Body of pancreas (tissue), 4 donors: ENCODE measurements around the gene C11orf91. TPM values are rescaled to one million over a fixed set of nuclear protein-coding genes. Genes with fewer than 3 reads are reported as not detected.

Experiments
- ATAC-seq: fragments of 150-250 bp; one replicate; pipeline ENCODE4 v1.9.1; 2016
- DNase-seq, 4 donors: peaks; one replicate each; pipeline ENCODE4 v3.0.0-alpha.2; 2019
- H3K27ac ChIP-seq, 4 donors: fragments of 200-600 bp; sonication (generic); 1 replicate in 3 of 4; 2 replicates in 1 of 4; pipeline versions ENCODE4 v1.5.1 to v1.6.1; 2016 to 2019; ENCODE audit warnings: mild to moderate bottlenecking in 1 of 4, mixed read lengths in 1 of 4, moderate library complexity in 1 of 4
- H3K27me3 ChIP-seq, 2 donors: fragments of 200-600 bp; sonication (generic); one replicate each; pipeline ENCODE4 v1.6.0; 2016; ENCODE audit warnings: mild to moderate bottlenecking in 1 of 2
- H3K36me3 ChIP-seq, 2 donors: fragments of 200-600 bp; sonication (generic); replicated peaks in 1 of 2; 2 replicates each; pipeline ENCODE4 v1.5.1; 2016; ENCODE audit warnings: low read depth in 2 of 2; ENCODE audit not compliant: insufficient read depth in 1 of 2
- H3K4me1 ChIP-seq: fragments of 200-600 bp; sonication (generic); one replicate; pipeline ENCODE4 v1.6.0; 2016
- H3K4me3 ChIP-seq, 2 donors: fragments of 200-600 bp; sonication (generic); 1 replicate in 1 of 2; 2 replicates in 1 of 2; pipeline ENCODE4 v1.5.1; 2016 to 2019
- H3K9me3 ChIP-seq, 3 donors: fragments of 200-600 bp; sonication (generic); 1 replicate in 2 of 3; 2 replicates in 1 of 3; pipeline ENCODE4 v1.5.1; 2016
- POLR2A ChIP-seq, 3 donors: fragments of 450-650 bp; IDR thresholded peaks; one replicate each; pipeline ENCODE4 v1.6.1; 2016; ENCODE audit warnings: antibody characterized with exemption in 3 of 3, mild to moderate bottlenecking in 2 of 3
- WGBS, 2 donors: methylation state at CpG; one replicate each; pipeline ENCODE4 v1.1.5; 2017; 5-methylcytosine and 5-hydroxymethylcytosine counted together
- intact Hi-C: fragments of 100-400 bp; cut with DNase I; formaldehyde crosslinking; loops from one replicate; pipeline ENCODE4 v1.15.1; 2023
- total RNA-seq, 2 donors: library from RNA; depleted of rRNA; stranded (reverse); fragments of >200 nt; gene quantifications; one replicate each; pipeline ENCODE4 v1.1.0, GENCODE V29; 2016
- TF ChIP-seq, protein P1 (sequence below), 7 experiments: fragments of 450-650 bp in 4 of 7; fragments of 200-600 bp in 3 of 7; sonication (generic) in 3 of 7; IDR thresholded peaks; one replicate each; pipeline ENCODE4 v1.5.1; 2016 to 2019; ENCODE audit warnings: antibody characterized with exemption in 7 of 7

C11orf91 gene
- total RNA-seq, 2 donors from 2014 or later: not detected

DNA sequence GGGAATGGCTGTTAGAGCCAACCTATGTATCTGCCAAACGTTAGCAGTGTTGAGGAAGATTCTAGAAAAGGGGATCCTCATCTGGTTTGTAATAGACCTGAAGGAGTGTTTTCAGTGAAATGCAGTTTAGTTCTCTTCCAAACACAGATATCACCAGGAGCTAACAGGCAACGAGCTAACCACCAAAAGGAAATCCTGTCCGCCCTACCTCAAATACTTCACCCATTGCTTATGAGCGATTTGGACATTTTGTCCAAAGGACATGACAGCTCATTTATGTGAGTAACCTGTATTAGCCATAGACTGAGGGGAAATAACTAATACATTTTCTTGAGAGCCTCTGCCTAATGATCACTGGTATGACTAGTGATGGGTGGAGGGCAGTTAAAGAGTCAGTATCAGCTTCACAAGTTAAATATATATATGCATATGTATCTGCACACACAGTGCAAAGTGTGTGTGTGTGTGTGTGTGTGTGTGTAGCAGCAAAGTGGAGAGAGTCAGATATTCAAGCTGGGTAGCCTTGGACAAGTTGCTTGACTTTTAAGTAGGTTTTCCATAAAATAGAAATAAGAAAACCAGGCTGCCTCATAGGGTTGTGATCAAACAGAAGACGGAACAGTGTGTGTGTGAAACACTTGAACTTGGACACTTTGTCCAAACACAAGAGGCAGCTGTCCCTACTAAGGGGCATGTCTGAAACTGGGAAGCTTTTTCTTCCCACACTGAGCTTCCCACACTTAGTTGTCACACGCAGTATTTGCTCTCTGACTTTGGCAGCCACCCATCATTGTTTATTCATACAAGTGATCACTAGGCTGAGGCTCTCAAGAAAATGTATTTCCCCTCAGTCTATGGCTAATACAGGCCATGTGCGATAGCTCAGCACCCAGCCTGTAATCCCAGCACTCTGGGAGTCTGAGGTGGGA, 940 bp upstream of the C11orf91 start:
- 8 to 13% methylated on average over 7 of the region's 7 CpGs for WGBS, 2 donors
- intact Hi-C loops: no loop called here
- peaks cover 74% of the 10 kb centered on the region for H3K4me1 ChIP-seq
- no peaks in the 10 kb centered on the region for H3K27me3 ChIP-seq
- no peaks in the 10 kb centered on the region for H3K36me3 ChIP-seq
- peak overlapping the region; percentile 78 to 88 (median 81) for H3K27ac ChIP-seq
- TF ChIP-seq, protein P1, sequence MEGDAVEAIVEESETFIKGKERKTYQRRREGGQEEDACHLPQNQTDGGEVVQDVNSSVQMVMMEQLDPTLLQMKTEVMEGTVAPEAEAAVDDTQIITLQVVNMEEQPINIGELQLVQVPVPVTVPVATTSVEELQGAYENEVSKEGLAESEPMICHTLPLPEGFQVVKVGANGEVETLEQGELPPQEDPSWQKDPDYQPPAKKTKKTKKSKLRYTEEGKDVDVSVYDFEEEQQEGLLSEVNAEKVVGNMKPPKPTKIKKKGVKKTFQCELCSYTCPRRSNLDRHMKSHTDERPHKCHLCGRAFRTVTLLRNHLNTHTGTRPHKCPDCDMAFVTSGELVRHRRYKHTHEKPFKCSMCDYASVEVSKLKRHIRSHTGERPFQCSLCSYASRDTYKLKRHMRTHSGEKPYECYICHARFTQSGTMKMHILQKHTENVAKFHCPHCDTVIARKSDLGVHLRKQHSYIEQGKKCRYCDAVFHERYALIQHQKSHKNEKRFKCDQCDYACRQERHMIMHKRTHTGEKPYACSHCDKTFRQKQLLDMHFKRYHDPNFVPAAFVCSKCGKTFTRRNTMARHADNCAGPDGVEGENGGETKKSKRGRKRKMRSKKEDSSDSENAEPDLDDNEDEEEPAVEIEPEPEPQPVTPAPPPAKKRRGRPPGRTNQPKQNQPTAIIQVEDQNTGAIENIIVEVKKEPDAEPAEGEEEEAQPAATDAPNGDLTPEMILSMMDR (IDR thresholded peaks at IDR 0.05): no peak
- TF ChIP-seq POLR2A (IDR thresholded peaks at IDR 0.05): peak in 1 of 3 donors; percentile 18
- no peaks in the 10 kb centered on the region for H3K9me3 ChIP-seq
- peak; percentile 13 for ATAC-seq
- DNase-seq: peak in 3 of 4 donors; percentile 39 to 54 (median 54)
- no peak overlapping the region for H3K4me3 ChIP-seq

DNA sequence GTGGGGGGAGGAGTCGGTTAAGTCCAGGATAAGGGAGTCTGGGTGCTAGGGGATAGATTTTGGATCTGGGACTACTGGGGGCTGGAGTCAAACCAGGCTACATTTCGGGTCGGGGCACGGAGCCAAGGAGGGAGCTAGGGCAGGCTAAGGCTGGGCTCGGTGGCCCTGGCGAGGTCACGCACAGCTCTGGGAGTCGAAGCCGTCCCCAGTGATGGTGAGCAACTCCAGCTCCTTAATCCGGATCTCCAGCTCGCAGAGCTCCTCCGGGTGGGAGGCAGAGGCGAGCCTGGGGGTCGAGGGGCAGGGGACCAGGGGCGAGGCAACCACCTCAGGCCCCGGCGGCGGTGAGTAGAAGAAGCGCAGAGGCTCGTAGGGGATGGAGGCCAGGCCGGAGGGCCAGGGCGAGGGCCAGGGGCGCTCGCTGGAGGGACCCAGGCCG, 544 bp downstream of the C11orf91 start:
- peak; percentile 2 for ATAC-seq
- WGBS, 2 donors: 43 to 89% methylated on average over 10 to 24 of the region's 25 CpGs

DNA sequence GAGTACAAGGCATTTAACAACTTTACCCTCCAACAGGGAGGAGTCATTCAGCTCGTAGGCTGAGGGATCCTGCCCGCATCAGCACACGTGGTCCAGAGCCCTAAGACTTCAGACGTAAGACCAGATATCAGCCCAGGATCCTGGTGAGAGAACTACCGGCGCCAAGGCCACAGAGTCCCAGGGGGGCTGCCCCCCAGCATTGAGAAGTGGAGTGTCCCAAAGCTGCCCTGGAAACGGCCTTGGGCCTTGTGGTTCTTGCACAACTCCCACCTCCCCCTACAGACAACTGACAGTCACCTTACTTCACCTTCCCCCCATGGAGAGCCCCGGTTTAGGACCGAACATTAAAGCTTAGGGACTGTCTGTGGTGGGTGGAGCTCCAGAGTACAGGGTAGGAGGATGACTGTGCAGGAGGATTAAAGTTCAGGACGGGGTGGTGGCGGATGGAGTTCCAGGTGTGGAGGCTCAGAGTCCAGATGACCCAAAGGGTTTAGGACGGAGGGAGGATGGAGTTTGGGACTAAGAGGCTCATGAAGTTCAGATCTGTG, 1.0 kb downstream of the C11orf91 start:
- no peaks in the 10 kb centered on the region for H3K9me3 ChIP-seq
- TF ChIP-seq POLR2A (IDR thresholded peaks at IDR 0.05): peak in 1 of 3 donors; percentile 13
- TF ChIP-seq, protein P1 (IDR thresholded peaks at IDR 0.05): no peak
- H3K27ac ChIP-seq: peak overlapping the region in 3 of 4 donors; percentile 78 to 88 (median 83)
- DNase-seq: peak in 2 of 4 donors; percentile 12 to 24
- no peaks in the 10 kb centered on the region for H3K27me3 ChIP-seq
- no peaks in the 10 kb centered on the region for H3K36me3 ChIP-seq
- no peak overlapping the region for H3K4me3 ChIP-seq
- intact Hi-C loops: no loop called here
- peaks cover 79% of the 10 kb centered on the region for H3K4me1 ChIP-seq
- no peak for ATAC-seq
- WGBS, 2 donors: 64 to 74% methylated on average over 8 to 12 of the region's 12 CpGs

More for the DNA sequence above, 544 bp downstream of the C11orf91 start:
- Histone ChIP-seq H3K36me3 (no peaks in the 10 kb centered on the region), H3K27me3 (no peaks in the 10 kb centered on the region), H3K4me1 (peaks cover 79% of the 10 kb centered on the region), H3K9me3 (no peaks in the 10 kb centered on the region), H3K4me3 (no peak overlapping the region), H3K27ac (peak overlapping the region; percentile 78 to 88 (median 81))
- intact Hi-C loops: no loop called here
- TF ChIP-seq, protein P1 (IDR thresholded peaks at IDR 0.05): no peak
- no peak for TF ChIP-seq POLR2A (IDR thresholded peaks at IDR 0.05)
- peak; percentile 27 to 43 (median 30) for DNase-seq

DNA sequence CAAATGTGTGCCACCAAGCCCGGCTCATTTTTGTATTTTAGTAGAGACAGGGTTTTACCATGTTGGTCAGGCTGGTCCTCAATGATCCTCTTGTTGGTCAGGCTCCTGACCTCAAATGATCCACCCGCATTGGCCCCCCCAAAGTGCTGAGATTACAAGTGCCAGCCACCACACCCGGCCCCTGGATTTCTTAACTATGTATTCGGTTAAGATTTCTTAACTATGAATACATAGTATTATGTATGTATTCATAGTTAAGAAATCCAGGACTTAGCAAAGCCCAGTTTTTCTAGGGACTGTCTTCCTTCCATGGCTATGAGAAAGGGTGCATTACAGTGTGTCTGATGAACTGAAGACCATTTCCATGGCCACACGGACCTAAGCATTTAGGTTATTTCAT, 1.7 kb downstream of the C11orf91 start:
- peak overlapping the region in 3 of 4 donors; percentile 78 to 88 (median 83) for H3K27ac ChIP-seq
- H3K4me1 ChIP-seq: peaks cover 82% of the 10 kb centered on the region
- no peaks in the 10 kb centered on the region for H3K27me3 ChIP-seq
- ATAC-seq (no peak), DNase-seq (no peak)
- no peaks in the 10 kb centered on the region for H3K9me3 ChIP-seq
- WGBS, 2 donors: 82 to 84% methylated on average over 5 of the region's 5 CpGs
- intact Hi-C loops: no loop called here
- H3K36me3 ChIP-seq: no peaks in the 10 kb centered on the region
- H3K4me3 ChIP-seq: no peak overlapping the region
- TF ChIP-seq, protein P1 (IDR thresholded peaks at IDR 0.05): no peak
- no peak for TF ChIP-seq POLR2A (IDR thresholded peaks at IDR 0.05)
